Parietal lobe (tissue), 1 donor: Measurements from ENCODE around the gene DOK7. TPM values are rescaled to one million over a fixed set of nuclear protein-coding genes. Genes with fewer than 3 reads are reported as not detected.

Experiments
- total RNA-seq: library from RNA; depleted of rRNA; stranded (reverse); fragments of >200 nt; gene quantifications from one replicate; pipeline ENCODE4 v1.2.3, GENCODE V29; 2014

The DOK7 gene
- total RNA-seq = 0.63 TPM

DNA sequence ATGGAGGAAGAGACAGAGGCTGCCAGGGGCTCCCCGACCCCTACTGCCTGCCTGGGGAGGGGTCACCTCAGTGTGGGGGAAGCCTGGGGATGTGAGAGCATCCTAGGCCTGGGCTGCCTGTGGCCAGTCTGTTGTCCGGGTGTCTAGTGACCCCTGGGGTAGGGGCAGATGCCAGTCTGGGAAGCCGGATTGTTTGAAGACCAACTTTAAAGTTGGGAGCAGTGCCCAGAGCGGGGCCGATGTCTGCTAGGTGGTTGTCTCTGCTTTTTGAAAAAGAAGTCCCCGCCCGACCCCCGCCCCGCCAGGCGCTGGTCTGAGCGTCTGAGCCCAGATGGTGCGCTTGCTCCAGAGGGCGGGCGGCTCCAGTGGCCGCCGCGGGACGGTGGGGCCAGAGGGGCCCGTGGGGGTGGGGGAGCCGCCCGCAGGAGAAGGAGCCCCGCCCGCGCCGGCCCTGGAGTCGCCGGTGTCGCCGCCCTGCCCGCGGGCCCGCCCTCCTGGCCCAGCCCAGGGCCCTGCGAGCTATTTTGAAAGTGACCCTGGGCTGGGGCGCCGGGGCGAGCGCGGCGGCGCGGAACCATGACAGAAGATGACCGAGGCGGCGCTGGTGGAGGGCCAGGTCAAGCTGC, at the start of gene DOK7:
DOK7 (plus strand) TSS at position 517 of the 626 bp plus-strand sequence; CDS start at position 587, 70 bp downstream.

DNA sequence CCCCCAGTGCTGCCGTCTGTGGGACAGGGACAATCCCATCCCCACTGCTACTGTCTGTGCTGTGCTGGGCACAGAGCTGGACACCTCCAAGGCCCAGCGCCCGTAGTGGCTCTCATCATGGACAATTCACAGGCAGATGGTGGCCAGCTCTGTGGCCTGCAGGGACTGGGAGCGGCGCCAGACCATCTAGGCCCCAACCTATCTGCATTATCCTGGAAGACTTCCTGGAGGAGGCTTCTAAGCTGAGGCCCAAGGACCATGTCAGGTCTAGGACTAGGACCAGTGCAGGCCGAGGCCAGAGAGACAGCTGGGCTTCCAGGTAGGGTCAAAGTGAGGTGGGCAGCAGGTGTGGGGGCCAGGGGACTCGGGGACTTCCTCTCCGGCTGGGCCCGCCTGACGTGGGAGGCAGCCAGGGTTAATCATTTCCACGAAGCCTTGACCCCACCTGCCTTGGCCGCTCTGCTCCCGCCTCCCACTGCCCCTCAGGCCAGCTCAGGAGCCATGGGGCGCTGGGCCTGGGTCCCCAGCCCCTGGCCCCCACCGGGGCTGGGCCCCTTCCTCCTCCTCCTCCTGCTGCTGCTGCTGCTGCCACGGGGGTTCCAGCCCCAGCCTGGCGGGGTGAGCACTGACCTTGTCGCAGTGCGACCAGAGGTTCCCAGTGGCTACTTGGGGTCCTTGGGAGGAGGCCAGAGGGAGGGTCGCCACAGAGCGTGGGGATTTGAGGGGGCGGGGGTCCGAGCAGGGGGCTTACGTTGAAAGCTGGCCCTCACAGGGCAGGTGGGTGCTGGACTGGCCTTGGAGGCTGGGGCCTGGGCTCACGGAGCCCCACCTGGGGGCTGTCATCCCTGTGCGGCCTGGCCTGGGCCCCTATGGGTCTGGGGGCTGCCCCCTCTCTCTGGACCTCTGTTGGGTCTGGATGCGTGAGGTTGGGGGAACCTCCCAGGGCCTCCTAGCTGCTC, 21.3 kb upstream of the DOK7 start, which contains the start of gene HGFAC:
HGFAC (plus strand) TSS at position 468 of the 959 bp plus-strand sequence; CDS start at position 502, 34 bp downstream.

DNA sequence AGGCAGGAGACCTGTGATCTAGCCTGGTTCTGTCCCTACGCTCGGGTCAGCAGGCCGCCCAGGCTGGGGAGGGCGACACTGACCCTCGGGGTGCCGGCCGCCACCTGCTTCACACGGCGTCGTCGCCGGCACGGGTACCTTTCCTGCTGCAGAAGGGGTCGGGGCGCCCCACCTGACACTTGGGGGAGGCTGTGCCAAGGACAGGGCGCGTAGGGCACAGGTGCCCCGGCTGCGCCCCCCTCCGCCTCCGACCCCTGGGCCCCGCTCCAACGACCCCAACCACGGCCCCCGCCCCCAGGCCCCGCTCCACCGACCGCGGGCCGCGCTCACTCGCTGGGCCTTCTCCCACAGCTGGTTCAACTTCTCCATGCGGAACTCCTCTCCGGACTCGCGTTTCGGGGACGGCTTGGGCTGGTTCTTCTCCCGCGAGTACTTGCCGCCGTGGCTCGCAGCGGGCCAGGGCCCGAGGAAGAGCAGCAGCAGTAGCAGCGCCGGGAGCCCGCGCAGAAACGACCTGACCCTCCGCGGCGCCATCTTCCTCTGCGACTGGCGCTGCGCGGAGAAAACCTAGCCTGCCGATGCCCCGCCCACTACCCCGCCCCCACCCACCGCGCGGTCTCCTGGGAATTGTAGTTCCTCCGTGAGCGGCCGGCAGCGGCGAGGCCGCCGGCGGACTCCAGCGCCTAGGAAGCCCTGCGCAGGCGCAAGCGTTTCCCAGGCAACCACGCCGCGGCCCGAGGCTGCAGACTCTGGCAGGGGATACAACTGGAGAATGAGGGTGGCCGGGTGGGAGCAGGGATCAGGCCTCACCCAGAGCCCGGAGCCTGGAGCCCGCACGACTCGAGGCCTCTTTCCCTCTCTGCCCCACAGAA, 69.0 kb downstream of the DOK7 start, which contains the start of gene LRPAP1:
LRPAP1 (minus strand) TSS at position 544 of the 872 bp plus-strand sequence; CDS start at position 534, 10 bp downstream.

Other genes starting within 250 kb of the DOK7 start
- gene MSANTD1, start 214.1 kb upstream of the DOK7 start, total RNA-seq = 11.0 TPM
- gene RGS12, start 170.3 kb upstream of the DOK7 start, total RNA-seq = 133 TPM
- gene HGFAC, start 21.3 kb upstream of the DOK7 start, total RNA-seq = 8.8 TPM
- gene LRPAP1, start 69.1 kb downstream of the DOK7 start, total RNA-seq = 18.2 TPM